Fibroblast of lung (primary cell): ENCODE measurements around the gene ZNF273. TPM values are rescaled to one million over a fixed set of nuclear protein-coding genes. Genes with fewer than 3 reads are reported as not detected.

Experiments
- DNase-seq, 2 donors: peaks; one replicate each; pipeline versions ENCODE4 v3.0.0 to v3.0.0-alpha.2; 2010; ENCODE audit warnings: low read depth in 2 of 2
- H2AFZ ChIP-seq: 2 replicates; pipeline ENCODE4 v1.5.1; 2012; ENCODE audit warnings: low read length, control low read depth, inconsistent platforms
- H3K27ac ChIP-seq: 2 replicates; pipeline ENCODE4 v1.5.1; 2011; ENCODE audit warnings: low read length, control low read depth; ENCODE audit not compliant: insufficient read depth
- H3K27me3 ChIP-seq: 2 replicates; pipeline ENCODE4 v1.5.1; 2011; ENCODE audit warnings: mild to moderate bottlenecking, low read length; ENCODE audit not compliant: control insufficient read depth, insufficient read depth
- H3K36me3 ChIP-seq: 2 replicates; pipeline ENCODE4 v1.5.1; 2011; ENCODE audit warnings: low read length; ENCODE audit not compliant: control insufficient read depth, insufficient read depth
- H3K4me1 ChIP-seq: 2 replicates; pipeline ENCODE4 v1.5.1; 2011; ENCODE audit warnings: low read length; ENCODE audit not compliant: control insufficient read depth, insufficient read depth; ENCODE audit errors: extremely low read depth
- H3K4me2 ChIP-seq: 2 replicates; pipeline ENCODE4 v1.5.1; 2011; ENCODE audit warnings: low read length, control low read depth; ENCODE audit not compliant: insufficient read depth; ENCODE audit errors: extremely low read depth
- H3K4me3 ChIP-seq, 4 experiments: fragments of 200-600 bp in 1 of 4; sonication (generic) in 1 of 4; replicated peaks in 1 of 4; 2 replicates each; pipeline ENCODE4 v1.5.1; 2011 to 2016; ENCODE audit warnings: low read length in 4 of 4, low read depth in 3 of 4, mild to moderate bottlenecking in 3 of 4, control low read depth in 2 of 4, inconsistent platforms in 1 of 4, mixed read lengths in 1 of 4; ENCODE audit not compliant: insufficient read depth in 1 of 4; ENCODE audit errors: control extremely low read depth in 1 of 4
- H3K79me2 ChIP-seq: 2 replicates; pipeline ENCODE4 v1.5.1; 2012; ENCODE audit warnings: mild to moderate bottlenecking, low read length, inconsistent platforms; ENCODE audit not compliant: control insufficient read depth, insufficient read depth
- H3K9ac ChIP-seq: 2 replicates; pipeline ENCODE4 v1.5.1; 2011; ENCODE audit warnings: mild to moderate bottlenecking, low read length, control low read depth; ENCODE audit not compliant: insufficient read depth
- H3K9me3 ChIP-seq: 2 replicates; pipeline ENCODE4 v1.5.1; 2012; ENCODE audit warnings: low read depth, low read length; ENCODE audit not compliant: control insufficient read depth, insufficient read depth
- H4K20me1 ChIP-seq: 2 replicates; pipeline ENCODE4 v1.5.1; 2011; ENCODE audit warnings: low read length; ENCODE audit not compliant: control insufficient read depth, insufficient read depth; ENCODE audit errors: extremely low read depth
- CTCF ChIP-seq, 2 donors: IDR thresholded peaks in 1 of 2; conservative IDR thresholded peaks in 1 of 2; 1 replicate in 1 of 2; 2 replicates in 1 of 2; pipeline ENCODE4 v1.5.1; 2011 to 2012; ENCODE audit warnings: low read length in 2 of 2, control low read depth in 1 of 2, inconsistent platforms in 1 of 2, low read depth in 1 of 2, mild to moderate bottlenecking in 1 of 2
- EZH2 ChIP-seq: IDR thresholded peaks from 2 replicates; pipeline ENCODE4 v1.5.1; 2012; ENCODE audit warnings: low read length, control low read depth, mild to moderate bottlenecking; ENCODE audit errors: missing control alignments
- polyA plus RNA-seq, 2 donors: library from polyadenylated mRNA; depleted of rRNA in 1 of 2; stranded (reverse) in 1 of 2; unstranded in 1 of 2; fragments of >200 nt; gene quantifications; 2 replicates each; pipeline ENCODE4 v1.2.1, GENCODE V29; 2011 to 2012; ENCODE audit warnings: missing spikeins in 1 of 2
- total RNA-seq: library from RNA; depleted of rRNA; stranded (reverse); fragments of >200 nt; gene quantifications from 2 replicates; pipeline ENCODE4 v1.2.1, GENCODE V29; 2014

ZNF273 gene
- total and polyA plus RNA-seq, 2 donors (not counting 1 experiment from before 2014, with no cell fraction given), result 2.1 to 3.1 TPM

DNA sequence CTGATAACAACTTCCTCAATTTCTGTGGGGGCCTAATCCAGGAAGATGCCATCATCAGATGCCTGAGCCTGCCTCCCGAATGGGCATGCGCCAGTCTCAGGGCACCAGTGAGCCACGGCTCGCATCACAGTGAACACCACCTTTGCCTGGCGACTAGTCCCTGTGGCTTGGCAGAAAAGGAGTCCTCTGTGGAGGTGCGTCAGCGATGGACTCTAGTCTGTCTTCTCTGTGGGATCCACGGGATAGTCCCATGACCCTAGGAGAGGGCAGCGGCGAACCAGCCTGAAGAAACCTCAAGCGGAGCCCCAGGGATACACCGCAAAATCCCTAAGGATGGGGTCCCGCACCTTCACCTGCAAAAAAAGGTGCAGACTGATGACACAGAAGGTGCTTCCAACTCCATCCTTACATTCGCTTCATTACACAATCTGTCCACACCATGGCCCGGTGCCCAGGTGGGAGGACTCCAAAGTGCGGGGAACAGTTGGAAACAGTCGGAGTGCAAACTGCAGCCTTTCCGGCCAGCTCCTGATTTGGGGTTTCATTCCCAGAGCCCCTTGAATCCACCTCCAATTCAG, 35.1 kb upstream of the ZNF273 start:
- Histone ChIP-seq H3K4me1 (no peaks in the 10 kb centered on the region), H2AFZ (no peak overlapping the region), H3K27me3 (no peaks in the 10 kb centered on the region), H3K27ac (no peak overlapping the region), H3K79me2 (no peaks in the 10 kb centered on the region), H3K4me2 (no peak overlapping the region), H3K4me3 (no peak overlapping the region), H3K9me3 (no peaks in the 10 kb centered on the region), H4K20me1 (no peaks in the 10 kb centered on the region), H3K36me3 (no peaks in the 10 kb centered on the region), H3K9ac (no peak overlapping the region)
- DNase-seq, result no peak
- TF ChIP-seq EZH2 (no peak), CTCF (conservative IDR thresholded peaks at IDR 0.05 in 1 of 2, IDR thresholded peaks at IDR 0.05 in 1 of 2; ENCODE audit: low read depth in 1 of 2, low read length in 2 of 2) (no peak)

DNA sequence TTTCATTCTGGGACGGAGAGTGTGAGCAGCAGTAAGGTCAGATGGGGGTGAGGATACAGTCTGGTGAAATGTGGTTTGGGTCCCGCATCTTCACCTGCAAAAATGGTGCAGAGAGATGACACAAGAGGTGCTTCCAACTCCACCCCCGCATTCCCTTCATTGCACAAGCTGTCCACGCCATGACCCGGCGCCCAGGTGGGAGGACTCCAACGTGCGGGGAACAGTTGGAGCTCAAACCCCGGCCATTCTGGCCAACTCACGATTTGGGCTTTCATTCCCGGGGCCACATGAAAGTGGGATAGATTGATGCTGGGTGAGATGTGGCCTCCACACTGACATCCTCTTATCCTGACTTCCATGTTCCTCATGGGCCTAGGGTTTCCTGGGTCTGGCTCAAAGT, 34.6 kb upstream of the ZNF273 start:
- Histone ChIP-seq H3K27me3 (no peaks in the 10 kb centered on the region), H3K9me3 (no peaks in the 10 kb centered on the region), H4K20me1 (no peaks in the 10 kb centered on the region), H3K27ac (no peak overlapping the region), H3K4me1 (no peaks in the 10 kb centered on the region), H3K4me2 (no peak overlapping the region), H3K79me2 (no peaks in the 10 kb centered on the region), H3K9ac (no peak overlapping the region), H2AFZ (no peak overlapping the region), H3K4me3 (no peak overlapping the region), H3K36me3 (no peaks in the 10 kb centered on the region)
- DNase-seq, result no peak
- TF ChIP-seq CTCF (conservative IDR thresholded peaks at IDR 0.05 in 1 of 2, IDR thresholded peaks at IDR 0.05 in 1 of 2; ENCODE audit: low read depth in 1 of 2, low read length in 2 of 2) (no peak), EZH2 (no peak)

GRCh38 chr7:64869121-64869725, 33.9 kb upstream of the ZNF273 start:
- no peaks in the 10 kb centered on the region for H3K27me3 ChIP-seq
- H3K9me3 ChIP-seq, result no peaks in the 10 kb centered on the region
- no peaks in the 10 kb centered on the region for H3K36me3 ChIP-seq
- no peaks in the 10 kb centered on the region for H4K20me1 ChIP-seq
- H2AFZ ChIP-seq, result no peak overlapping the region
- no peaks in the 10 kb centered on the region for H3K79me2 ChIP-seq
- DNase-seq, result no peak
- no peak overlapping the region for H3K4me2 ChIP-seq
- H3K27ac ChIP-seq, result no peak overlapping the region
- no peaks in the 10 kb centered on the region for H3K4me1 ChIP-seq
- H3K4me3 ChIP-seq, result no peak overlapping the region
- TF ChIP-seq EZH2, result no peak
- TF ChIP-seq CTCF (conservative IDR thresholded peaks at IDR 0.05 in 1 of 2, IDR thresholded peaks at IDR 0.05 in 1 of 2; ENCODE audit: low read depth in 1 of 2, low read length in 2 of 2), result no peak
- no peak overlapping the region for H3K9ac ChIP-seq
